HepG2 (cell line): Measurements from ENCODE around the gene NOXA1. TPM values are rescaled to one million over a fixed set of nuclear protein-coding genes. Genes with fewer than 3 reads are reported as not detected.

Experiments used
- CEBPZ ChIP-seq: IDR thresholded peaks from 2 replicates; pipeline ENCODE4 v1.6.1; 2012; ENCODE audit warnings: low read length, improper control_type of control experiment
- FOSL2 ChIP-seq: sonication (generic); formaldehyde crosslinking; IDR thresholded peaks from 2 replicates; pipeline ENCODE4 v1.4.0; 2020; ENCODE audit warnings: missing genetic modification reagents
- GTF2F1 ChIP-seq: fragments of 150-350 bp; IDR thresholded peaks from 2 replicates; pipeline ENCODE4 v1.6.1; 2014; ENCODE audit warnings: low read length
- HMG20A ChIP-seq: IDR thresholded peaks from 2 replicates; pipeline ENCODE4 v1.6.1; 2016; ENCODE audit warnings: borderline replicate concordance
- HMG20B ChIP-seq: conservative IDR thresholded peaks from 2 replicates; pipeline ENCODE4 v1.6.1; 2016; ENCODE audit warnings: missing genetic modification reagents, missing compliant biosample characterization
- MTF2 ChIP-seq: sonication (generic); formaldehyde crosslinking; IDR thresholded peaks from 2 replicates; pipeline ENCODE4 v1.5.0; 2020; ENCODE audit warnings: missing genetic modification reagents, borderline replicate concordance
- NKX3-1 ChIP-seq: sonication (generic); formaldehyde crosslinking; IDR thresholded peaks from 2 replicates; pipeline ENCODE4 v1.5.0; 2020; ENCODE audit warnings: missing genetic modification reagents
- ONECUT2 ChIP-seq: sonication (generic); formaldehyde crosslinking; IDR thresholded peaks from 2 replicates; pipeline ENCODE4 v1.4.0; 2020; ENCODE audit warnings: missing genetic modification reagents
- SIN3A ChIP-seq: IDR thresholded peaks from 2 replicates; pipeline ENCODE4 v1.6.1; 2011; ENCODE audit warnings: low read depth, mild to moderate bottlenecking, control low read depth, low read length, borderline replicate concordance
- TEF ChIP-seq: sonication (generic); formaldehyde crosslinking; IDR thresholded peaks from 2 replicates; pipeline ENCODE4 v1.5.0; 2020; ENCODE audit warnings: missing genetic modification reagents
- TFDP1 ChIP-seq: IDR thresholded peaks from 2 replicates; pipeline ENCODE4 v1.6.1; 2016; ENCODE audit warnings: missing compliant biosample characterization, missing genetic modification reagents, borderline replicate concordance
- ZBTB38 ChIP-seq: sonication (generic); formaldehyde crosslinking; IDR thresholded peaks from 2 replicates; pipeline ENCODE4 v1.5.1; 2020; ENCODE audit warnings: mild to moderate bottlenecking, missing genetic modification reagents
- ZNF142 ChIP-seq: sonication (generic); formaldehyde crosslinking; IDR thresholded peaks from 2 replicates; pipeline ENCODE4 v1.4.0; 2020; ENCODE audit warnings: missing genetic modification reagents
- polyA plus RNA-seq, 8 experiments: library from polyadenylated mRNA; depleted of rRNA in 3 of 8; stranded (reverse) in 7 of 8; unstranded in 1 of 8; fragments of >200 nt; fragmentation: Illumina TruSeq in 4 of 8; extraction: Trizol in 4 of 8; gene quantifications; 2 replicates each; pipeline versions ENCODE4 v1.2.1 to v1.2.3, GENCODE V29; 2011 to 2016; ENCODE audit warnings: low read depth in 4 of 8, missing spikeins in 1 of 8, mixed read lengths in 1 of 8; ENCODE audit not compliant: insufficient read depth in 1 of 8
- total RNA-seq, 5 experiments: library from RNA; depleted of rRNA; stranded (reverse); fragments of >200 nt; fragmentation: Illumina TruSeq; extraction: Trizol; gene quantifications; 2 replicates each; pipeline ENCODE4 v1.2.3, GENCODE V29; 2016; ENCODE audit warnings: low read depth in 1 of 5

NOXA1 gene
- total and polyA plus RNA-seq, 2 of the 13 experiments (the other 11 are each of a cell fraction or from before 2014, with no cell fraction given), result 0.78 to 1.2 TPM

- no peak for TF ChIP-seq CEBPZ
- peak; percentile 82 for TF ChIP-seq FOSL2 (CRISPR knock-in tag)
- TF ChIP-seq ONECUT2, result no peak
- no peak for TF ChIP-seq ZNF142 (CRISPR knock-in tag)
- TF ChIP-seq TFDP1 (CRISPR knock-in tag), result peak; percentile 19; the same call in 1 of the 2 replicates
- no peak for TF ChIP-seq SIN3A
- TF ChIP-seq TEF, result no peak
- no peak for TF ChIP-seq MTF2 (CRISPR knock-in tag)
- no peak for TF ChIP-seq NKX3-1
- no peak for TF ChIP-seq HMG20B (CRISPR knock-in tag)
- no peak for TF ChIP-seq HMG20A
- no peak for TF ChIP-seq GTF2F1
- TF ChIP-seq ZBTB38 (CRISPR knock-in tag), result peak; percentile 48; the same call in 1 of the 2 replicates
These were observed 510 bp downstream of the NOXA1 start (continued) for GRCh38 chr9:137423514-137424291.
